Prostate gland (tissue), 2 donors: ENCODE results near the gene RRN3. TPM values are rescaled to one million over a fixed set of nuclear protein-coding genes. Genes with fewer than 3 reads are reported as not detected.
"Not testable (repeated sequence)": the region's sequence is repeated elsewhere in the genome, so short reads cannot be mapped to it uniquely, and the experiment has no call there.

Experiments
- DNase-seq: peaks from one replicate; pipeline ENCODE4 v3.0.0-alpha.2; 2019; ENCODE audit warnings: low spot score
- H3K27ac ChIP-seq, 2 donors: fragments of 200-600 bp; sonication (generic); 2 replicates each; pipeline ENCODE4 v1.5.1; 2017 to 2019
- H3K27me3 ChIP-seq: fragments of 200-600 bp; sonication (generic); replicated peaks from 2 replicates; pipeline ENCODE4 v1.5.1; 2019; ENCODE audit not compliant: insufficient read depth
- H3K36me3 ChIP-seq, 2 donors: fragments of 200-600 bp; sonication (generic); 1 replicate in 1 of 2; 2 replicates in 1 of 2; pipeline versions ENCODE4 v1.5.1 to v1.8.1; 2017 to 2019
- H3K4me1 ChIP-seq: fragments of 200-600 bp; sonication (generic); replicated peaks from 2 replicates; pipeline ENCODE4 v1.5.1; 2019
- H3K4me3 ChIP-seq, 2 donors: fragments of 200-600 bp; sonication (generic); 2 replicates each; pipeline ENCODE4 v1.5.1; 2017 to 2019
- H3K9me3 ChIP-seq: fragments of 200-600 bp; sonication (generic); 2 replicates; pipeline ENCODE4 v1.5.1; 2017
- CTCF ChIP-seq, 4 experiments: fragments of 200-600 bp in 2 of 4; fragments of 450-650 bp in 2 of 4; sonication (generic) in 2 of 4; IDR thresholded peaks; 1 replicate in 3 of 4; 2 replicates in 1 of 4; pipeline ENCODE4 v1.5.1; 2016 to 2019; ENCODE audit warnings: antibody characterized with exemption in 4 of 4, mild to moderate bottlenecking in 2 of 4, moderate library complexity in 2 of 4
- POLR2A ChIP-seq: fragments of 450-650 bp; IDR thresholded peaks from one replicate; pipeline ENCODE4 v1.6.1; 2016; ENCODE audit warnings: antibody characterized with exemption, mild to moderate bottlenecking
- POLR2AphosphoS5 ChIP-seq: sonication (generic); formaldehyde crosslinking; IDR thresholded peaks from one replicate; pipeline ENCODE4 v1.6.1; 2017; ENCODE audit warnings: antibody characterized with exemption
- WGBS: methylation state at CpG from one replicate; pipeline ENCODE4 v1.1.5; 2018; 5-methylcytosine and 5-hydroxymethylcytosine counted together
- intact Hi-C: fragments of 100-400 bp; cut with DNase I; formaldehyde crosslinking; loops from one replicate; pipeline ENCODE4 v1.14.2; 2022
- total RNA-seq, 2 donors: library from RNA; depleted of rRNA; stranded (reverse); fragments of >200 nt; gene quantifications; one replicate each; pipeline ENCODE4 v1.1.0, GENCODE V29; 2016

The RRN3 gene
- total RNA-seq, 2 donors from 2014 or later, result 34.7 to 37.9 TPM

GRCh38 chr16:15053904-15054303, 40.2 kb downstream of the RRN3 start:
- Histone ChIP-seq H3K27me3 (no peaks in the 10 kb centered on the region), H3K36me3 (no peaks in the 10 kb centered on the region), H3K4me1 (no peaks in the 10 kb centered on the region), H3K4me3 (no peak overlapping the region), H3K9me3 (no peaks in the 10 kb centered on the region), H3K27ac (no peak overlapping the region)
- intact Hi-C loops, result no loop called here
- WGBS, result 86% methylated on average over 10 of the region's 10 CpGs
- DNase-seq, result no peak
- no peak for TF ChIP-seq CTCF (IDR thresholded peaks at IDR 0.05)
- no peak for TF ChIP-seq POLR2AphosphoS5
- TF ChIP-seq POLR2A, result no peak

GRCh38 chr16:15052747-15053476, 41.2 kb downstream of the RRN3 start:
- H3K36me3 ChIP-seq, result no peaks in the 10 kb centered on the region

GRCh38 chr16:15051387-15051951, 42.6 kb downstream of the RRN3 start:
- Histone ChIP-seq H3K9me3 (no peaks in the 10 kb centered on the region), H3K27me3 (no peaks in the 10 kb centered on the region), H3K36me3 (no peaks in the 10 kb centered on the region), H3K27ac (no peak overlapping the region), H3K4me1 (no peaks in the 10 kb centered on the region), H3K4me3 (no peak overlapping the region)
- WGBS, result 94% methylated on average over 9 of the region's 9 CpGs
- no peak for DNase-seq
- TF ChIP-seq CTCF (IDR thresholded peaks at IDR 0.05) (no peak), POLR2AphosphoS5 (no peak), POLR2A (no peak)
- intact Hi-C loops, result no loop called here

More at GRCh38 chr16:15052747-15053476, 41.2 kb downstream of the RRN3 start:
- H3K4me3 ChIP-seq, result no peak overlapping the region
- intact Hi-C loops, result no loop called here
- no peaks in the 10 kb centered on the region for H3K9me3 ChIP-seq
- no peaks in the 10 kb centered on the region for H3K4me1 ChIP-seq
- TF ChIP-seq POLR2AphosphoS5 (no peak), CTCF (IDR thresholded peaks at IDR 0.05) (no peak), POLR2A (no peak)
- no peak overlapping the region for H3K27ac ChIP-seq
- H3K27me3 ChIP-seq, result no peaks in the 10 kb centered on the region
- DNase-seq, result no peak
- WGBS, result 72% methylated on average over 10 of the region's 10 CpGs

- intact Hi-C loops, H3K4me3 ChIP-seq: not testable (repeated sequence)
Observed at GRCh38 chr16:15050440-15050839, 43.6 kb downstream of the RRN3 start.

GRCh38 chr16:15049581-15050180, 44.4 kb downstream of the RRN3 start:
- H3K4me1 ChIP-seq, result no peaks in the 10 kb centered on the region
- no peaks in the 10 kb centered on the region for H3K27me3 ChIP-seq
- 90% methylated on average over 3 of the region's 3 CpGs for WGBS
- no peaks in the 10 kb centered on the region for H3K36me3 ChIP-seq
- H3K9me3 ChIP-seq, result no peaks in the 10 kb centered on the region
- H3K4me3 ChIP-seq, result no peak overlapping the region
- H3K27ac ChIP-seq, result no peak overlapping the region
- DNase-seq, result no peak
- no peak for TF ChIP-seq POLR2A
- no peak for TF ChIP-seq CTCF (IDR thresholded peaks at IDR 0.05)
- no peak for TF ChIP-seq POLR2AphosphoS5
- intact Hi-C loops, result no loop called here

More at GRCh38 chr16:15050440-15050839, 43.6 kb downstream of the RRN3 start:
- H3K4me1 ChIP-seq, H3K9me3 ChIP-seq, DNase-seq, H3K27me3 ChIP-seq, H3K27ac ChIP-seq, H3K36me3 ChIP-seq: not testable (repeated sequence)
- WGBS, result 100% methylated on average over 1 of the region's 1 CpG
